Tibial artery (tissue), 4 donors: ENCODE measurements around the gene SLC2A4RG.

Experiments
- DNase-seq, 2 donors: peaks; one replicate each; pipeline ENCODE4 v3.0.0-alpha.2; 2019
- H3K27ac ChIP-seq, 2 donors: fragments of 200-600 bp; sonication (generic) in 1 of 2; 1 replicate in 1 of 2; 2 replicates in 1 of 2; pipeline ENCODE4 v1.5.1; 2018 to 2019; ENCODE audit warnings: mild to moderate bottlenecking in 1 of 2
- H3K27me3 ChIP-seq, 2 donors: fragments of 200-600 bp; sonication (generic) in 1 of 2; one replicate each; pipeline versions ENCODE4 v1.5.1 to v1.6.0; 2016 to 2019
- H3K36me3 ChIP-seq, 3 donors: fragments of 200-600 bp; sonication (generic) in 2 of 3; one replicate each; pipeline ENCODE4 v1.5.1; 2016 to 2019; ENCODE audit warnings: mild to moderate bottlenecking in 2 of 3
- H3K4me1 ChIP-seq, 4 donors: fragments of 200-600 bp; sonication (generic) in 2 of 4; 1 replicate in 3 of 4; 2 replicates in 1 of 4; pipeline ENCODE4 v1.5.1; 2016 to 2019
- H3K4me3 ChIP-seq, 2 donors: fragments of 200-600 bp; sonication (generic) in 1 of 2; 1 replicate in 1 of 2; 2 replicates in 1 of 2; pipeline ENCODE4 v1.5.1; 2018 to 2019; ENCODE audit warnings: mild to moderate bottlenecking in 2 of 2
- H3K9me3 ChIP-seq, 3 donors: fragments of 200-600 bp; sonication (generic) in 1 of 3; one replicate each; pipeline ENCODE4 v1.5.1; 2016 to 2019
- CTCF ChIP-seq, 2 experiments: fragments of 200-600 bp in 1 of 2; fragments of 450-650 bp in 1 of 2; IDR thresholded peaks; one replicate each; pipeline ENCODE4 v1.5.1; 2017 to 2019; ENCODE audit warnings: antibody characterized with exemption in 2 of 2, mild to moderate bottlenecking in 1 of 2, moderate library complexity in 1 of 2
- intact Hi-C: fragments of 100-400 bp; cut with DNase I; formaldehyde crosslinking; loops from one replicate; pipeline ENCODE4 v1.15.0; 2023; ENCODE audit warnings: low total_unique reads

SLC2A4RG gene

GRCh38 chr20:63733579-63734081 lies 5.9 kb upstream of the SLC2A4RG start:
- no peak for TF ChIP-seq CTCF (IDR thresholded peaks at IDR 0.05)
- H3K9me3 ChIP-seq: no peaks in the 10 kb centered on the region
- peaks cover 0 to 16% (median 13%) of the 10 kb centered on the region in 4 donors for H3K4me1 ChIP-seq
- no peak overlapping the region for H3K4me3 ChIP-seq
- H3K27ac ChIP-seq: no peak overlapping the region
- peak in 1 of 2 donors; percentile 54 for DNase-seq
- intact Hi-C loops: loop anchor here (10.0 kb wide), 2 partner anchors 79 to 131 kb away; partner anchors contain the start of genes ABHD16B, RTEL1, STMN3 and TPD52L2
- H3K36me3 ChIP-seq: peaks cover 24 to 47% (median 45%) of the 10 kb centered on the region in 3 donors
- H3K27me3 ChIP-seq: no peaks in the 10 kb centered on the region

- H3K4me3 ChIP-seq: no peak overlapping the region
- peak in 1 of 2 donors; percentile 60 for DNase-seq
- H3K36me3 ChIP-seq: peaks cover 24 to 47% (median 45%) of the 10 kb centered on the region in 3 donors
- no peaks in the 10 kb centered on the region for H3K27me3 ChIP-seq
- TF ChIP-seq CTCF (IDR thresholded peaks at IDR 0.05): no peak
- intact Hi-C loops: loop anchor here (10.0 kb wide), 2 partner anchors 80 to 130 kb away; partner anchors contain the start of genes ABHD16B, RTEL1, STMN3 and TPD52L2
- no peak overlapping the region for H3K27ac ChIP-seq
- H3K9me3 ChIP-seq: no peaks in the 10 kb centered on the region
- peaks cover 0 to 22% (median 18%) of the 10 kb centered on the region in 4 donors for H3K4me1 ChIP-seq
These were observed 5.2 kb upstream of the SLC2A4RG start for GRCh38 chr20:63734111-63734945.

- no peak for TF ChIP-seq CTCF (IDR thresholded peaks at IDR 0.05)
- Histone ChIP-seq H3K4me1 (peaks cover 0 to 22% (median 18%) of the 10 kb centered on the region in 4 donors), H3K9me3 (no peaks in the 10 kb centered on the region), H3K4me3 (no peak overlapping the region), H3K36me3 (peaks cover 17 to 44% (median 37%) of the 10 kb centered on the region in 3 donors), H3K27me3 (no peaks in the 10 kb centered on the region), H3K27ac (no peak overlapping the region)
- intact Hi-C loops: loop anchor here (10.0 kb wide), 2 partner anchors 80 to 130 kb away; partner anchors contain the start of genes ABHD16B, RTEL1, STMN3 and TPD52L2
- DNase-seq: peak in 1 of 2 donors; percentile 63
These were observed 4.4 kb upstream of the SLC2A4RG start for GRCh38 chr20:63734946-63735858.

GRCh38 chr20:63735859-63736718 lies 3.5 kb upstream of the SLC2A4RG start, which contains the start of gene LIME1:
Gene LIME1 (plus strand): TSS chr20:63736664. CDS start chr20:63737550, 886 bp downstream.
- H3K27ac ChIP-seq: no peak within 1 kb of the TSS
- DNase-seq: peak in 1 of 2 donors; percentile 67
- peaks cover 15 to 39% (median 31%) of the 10 kb centered on the region in 3 donors for H3K36me3 ChIP-seq
- H3K4me3 ChIP-seq: peak within 1 kb of the TSS in 1 of 2 donors; percentile 63
- H3K4me1 ChIP-seq: peaks cover 0 to 28% (median 22%) of the 10 kb centered on the region in 4 donors
- no peaks in the 10 kb centered on the region for H3K9me3 ChIP-seq
- intact Hi-C loops: loop anchor here (10.0 kb wide), 2 partner anchors 81 to 129 kb away; partner anchors contain the start of genes ABHD16B, RTEL1, STMN3 and TPD52L2
- H3K27me3 ChIP-seq: no peaks in the 10 kb centered on the region
- no peak for TF ChIP-seq CTCF (IDR thresholded peaks at IDR 0.05)
